Fibroblast of lung (primary cell): ENCODE measurements around the gene NPHP4. TPM values are rescaled to one million over a fixed set of nuclear protein-coding genes. Genes with fewer than 3 reads are reported as not detected.

Experiments used
- DNase-seq, 2 donors: peaks; one replicate each; pipeline versions ENCODE4 v3.0.0 to v3.0.0-alpha.2; 2010; ENCODE audit warnings: low read depth in 2 of 2
- H2AFZ ChIP-seq: 2 replicates; pipeline ENCODE4 v1.5.1; 2012; ENCODE audit warnings: low read length, control low read depth, inconsistent platforms
- H3K27ac ChIP-seq: 2 replicates; pipeline ENCODE4 v1.5.1; 2011; ENCODE audit warnings: low read length, control low read depth; ENCODE audit not compliant: insufficient read depth
- H3K27me3 ChIP-seq: 2 replicates; pipeline ENCODE4 v1.5.1; 2011; ENCODE audit warnings: mild to moderate bottlenecking, low read length; ENCODE audit not compliant: control insufficient read depth, insufficient read depth
- H3K36me3 ChIP-seq: 2 replicates; pipeline ENCODE4 v1.5.1; 2011; ENCODE audit warnings: low read length; ENCODE audit not compliant: control insufficient read depth, insufficient read depth
- H3K4me1 ChIP-seq: 2 replicates; pipeline ENCODE4 v1.5.1; 2011; ENCODE audit warnings: low read length; ENCODE audit not compliant: control insufficient read depth, insufficient read depth; ENCODE audit errors: extremely low read depth
- H3K4me2 ChIP-seq: 2 replicates; pipeline ENCODE4 v1.5.1; 2011; ENCODE audit warnings: low read length, control low read depth; ENCODE audit not compliant: insufficient read depth; ENCODE audit errors: extremely low read depth
- H3K4me3 ChIP-seq, 4 experiments: fragments of 200-600 bp in 1 of 4; sonication (generic) in 1 of 4; replicated peaks in 1 of 4; 2 replicates each; pipeline ENCODE4 v1.5.1; 2011 to 2016; ENCODE audit warnings: low read length in 4 of 4, low read depth in 3 of 4, mild to moderate bottlenecking in 3 of 4, control low read depth in 2 of 4, inconsistent platforms in 1 of 4, mixed read lengths in 1 of 4; ENCODE audit not compliant: insufficient read depth in 1 of 4; ENCODE audit errors: control extremely low read depth in 1 of 4
- H3K79me2 ChIP-seq: 2 replicates; pipeline ENCODE4 v1.5.1; 2012; ENCODE audit warnings: mild to moderate bottlenecking, low read length, inconsistent platforms; ENCODE audit not compliant: control insufficient read depth, insufficient read depth
- H3K9ac ChIP-seq: 2 replicates; pipeline ENCODE4 v1.5.1; 2011; ENCODE audit warnings: mild to moderate bottlenecking, low read length, control low read depth; ENCODE audit not compliant: insufficient read depth
- H3K9me3 ChIP-seq: 2 replicates; pipeline ENCODE4 v1.5.1; 2012; ENCODE audit warnings: low read depth, low read length; ENCODE audit not compliant: control insufficient read depth, insufficient read depth
- H4K20me1 ChIP-seq: 2 replicates; pipeline ENCODE4 v1.5.1; 2011; ENCODE audit warnings: low read length; ENCODE audit not compliant: control insufficient read depth, insufficient read depth; ENCODE audit errors: extremely low read depth
- EZH2 ChIP-seq: IDR thresholded peaks from 2 replicates; pipeline ENCODE4 v1.5.1; 2012; ENCODE audit warnings: low read length, control low read depth, mild to moderate bottlenecking; ENCODE audit errors: missing control alignments
- polyA plus RNA-seq, 2 donors: library from polyadenylated mRNA; depleted of rRNA in 1 of 2; stranded (reverse) in 1 of 2; unstranded in 1 of 2; fragments of >200 nt; gene quantifications; 2 replicates each; pipeline ENCODE4 v1.2.1, GENCODE V29; 2011 to 2012; ENCODE audit warnings: missing spikeins in 1 of 2
- total RNA-seq: library from RNA; depleted of rRNA; stranded (reverse); fragments of >200 nt; gene quantifications from 2 replicates; pipeline ENCODE4 v1.2.1, GENCODE V29; 2014
- TF ChIP-seq, protein P1 (sequence below), 2 donors: IDR thresholded peaks in 1 of 2; conservative IDR thresholded peaks in 1 of 2; 1 replicate in 1 of 2; 2 replicates in 1 of 2; pipeline ENCODE4 v1.5.1; 2011 to 2012; ENCODE audit warnings: low read length in 2 of 2, control low read depth in 1 of 2, inconsistent platforms in 1 of 2, low read depth in 1 of 2, mild to moderate bottlenecking in 1 of 2

The NPHP4 gene
- total and polyA plus RNA-seq, 2 donors (not counting 1 experiment from before 2014, with no cell fraction given), result 1.5 to 4.0 TPM

DNA sequence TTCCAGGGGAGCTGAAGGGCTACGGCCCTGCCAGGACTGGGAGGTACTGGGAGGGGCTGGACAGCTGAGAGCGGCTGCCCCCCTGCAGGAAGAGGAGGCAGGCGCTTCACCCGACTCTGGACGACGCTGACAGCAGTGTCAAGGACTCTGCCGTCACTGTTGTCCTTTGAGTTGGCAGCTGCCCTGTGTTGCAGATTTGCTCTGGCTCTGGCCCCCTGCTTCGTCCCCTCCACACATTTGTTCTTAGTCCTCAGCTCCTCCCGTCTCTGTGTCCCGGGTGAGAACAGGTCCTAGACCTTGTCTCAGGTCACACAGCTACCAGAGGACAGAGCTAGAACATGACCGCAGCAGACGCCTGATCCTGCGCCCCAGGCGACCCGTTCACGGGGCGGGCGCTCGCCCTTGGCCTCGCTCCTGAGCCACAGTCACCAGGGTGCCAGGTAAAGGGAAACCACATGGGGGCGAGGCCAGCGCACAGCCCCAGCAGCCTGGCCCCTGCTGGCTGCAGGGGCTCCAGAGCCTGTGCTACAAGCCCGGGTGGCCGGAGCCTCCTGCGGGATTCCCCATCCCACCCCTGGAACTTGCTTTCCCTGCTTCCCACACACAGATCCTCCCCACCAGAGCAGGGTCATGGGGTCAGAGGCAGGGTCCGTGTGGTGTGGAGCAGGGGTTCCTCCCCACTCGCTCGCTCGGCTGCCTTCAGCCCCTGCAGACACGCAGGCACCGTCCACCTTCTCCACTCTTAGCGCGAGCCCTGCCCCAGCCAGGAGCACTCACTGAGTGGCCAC lies 10.7 kb upstream of the NPHP4 start:
- Histone ChIP-seq H3K79me2 (no peaks in the 10 kb centered on the region), H3K27me3 (no peaks in the 10 kb centered on the region), H3K27ac (no peak overlapping the region), H3K9me3 (no peaks in the 10 kb centered on the region), H3K9ac (no peak overlapping the region), H3K4me2 (no peak overlapping the region), H2AFZ (no peak overlapping the region), H3K4me1 (no peaks in the 10 kb centered on the region), H3K36me3 (no peaks in the 10 kb centered on the region), H3K4me3 (no peak overlapping the region), H4K20me1 (no peaks in the 10 kb centered on the region)
- DNase-seq, result no peak
- TF ChIP-seq EZH2, result no peak
- TF ChIP-seq, protein P1, sequence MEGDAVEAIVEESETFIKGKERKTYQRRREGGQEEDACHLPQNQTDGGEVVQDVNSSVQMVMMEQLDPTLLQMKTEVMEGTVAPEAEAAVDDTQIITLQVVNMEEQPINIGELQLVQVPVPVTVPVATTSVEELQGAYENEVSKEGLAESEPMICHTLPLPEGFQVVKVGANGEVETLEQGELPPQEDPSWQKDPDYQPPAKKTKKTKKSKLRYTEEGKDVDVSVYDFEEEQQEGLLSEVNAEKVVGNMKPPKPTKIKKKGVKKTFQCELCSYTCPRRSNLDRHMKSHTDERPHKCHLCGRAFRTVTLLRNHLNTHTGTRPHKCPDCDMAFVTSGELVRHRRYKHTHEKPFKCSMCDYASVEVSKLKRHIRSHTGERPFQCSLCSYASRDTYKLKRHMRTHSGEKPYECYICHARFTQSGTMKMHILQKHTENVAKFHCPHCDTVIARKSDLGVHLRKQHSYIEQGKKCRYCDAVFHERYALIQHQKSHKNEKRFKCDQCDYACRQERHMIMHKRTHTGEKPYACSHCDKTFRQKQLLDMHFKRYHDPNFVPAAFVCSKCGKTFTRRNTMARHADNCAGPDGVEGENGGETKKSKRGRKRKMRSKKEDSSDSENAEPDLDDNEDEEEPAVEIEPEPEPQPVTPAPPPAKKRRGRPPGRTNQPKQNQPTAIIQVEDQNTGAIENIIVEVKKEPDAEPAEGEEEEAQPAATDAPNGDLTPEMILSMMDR (conservative IDR thresholded peaks at IDR 0.05 in 1 of 2, IDR thresholded peaks at IDR 0.05 in 1 of 2; ENCODE audit: low read depth in 1 of 2, low read length in 2 of 2), result no peak

DNA sequence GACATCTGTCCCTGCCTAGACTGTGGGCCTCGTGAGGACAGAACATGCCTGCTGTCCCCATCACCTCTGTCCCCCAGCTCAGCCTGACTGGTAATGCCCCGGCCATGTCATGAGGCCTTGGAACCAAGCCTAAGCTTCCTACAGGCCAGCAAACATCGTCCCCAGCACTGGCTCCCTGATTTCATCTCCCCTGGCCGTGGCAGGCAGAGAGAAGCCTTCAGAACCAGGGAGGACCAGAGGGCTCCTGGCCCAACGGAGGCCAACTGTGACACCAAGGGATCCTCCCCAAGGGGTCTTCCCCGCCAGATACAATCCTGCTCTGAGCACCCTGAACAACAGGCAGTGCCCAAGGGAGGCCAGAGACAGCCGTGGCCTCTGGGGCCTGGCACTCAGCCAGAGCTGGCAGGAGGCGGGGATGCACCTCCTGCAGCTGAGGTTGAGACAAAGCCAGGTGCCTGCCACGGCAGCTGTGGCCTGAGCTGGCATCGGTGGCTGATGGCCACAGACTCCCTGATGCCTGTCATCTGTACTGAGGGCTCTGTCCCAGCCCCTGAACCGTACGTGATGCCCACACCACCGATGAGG lies 9.9 kb upstream of the NPHP4 start:
- no peak for TF ChIP-seq EZH2
- TF ChIP-seq, protein P1 (conservative IDR thresholded peaks at IDR 0.05 in 1 of 2, IDR thresholded peaks at IDR 0.05 in 1 of 2; ENCODE audit: low read depth in 1 of 2, low read length in 2 of 2), result no peak
- Histone ChIP-seq H3K9ac (no peak overlapping the region), H3K4me3 (no peak overlapping the region), H3K79me2 (no peaks in the 10 kb centered on the region), H3K4me2 (no peak overlapping the region), H2AFZ (no peak overlapping the region), H3K9me3 (no peaks in the 10 kb centered on the region), H3K36me3 (no peaks in the 10 kb centered on the region), H3K27ac (no peak overlapping the region), H4K20me1 (no peaks in the 10 kb centered on the region), H3K27me3 (no peaks in the 10 kb centered on the region), H3K4me1 (no peaks in the 10 kb centered on the region)
- DNase-seq, result no peak

DNA sequence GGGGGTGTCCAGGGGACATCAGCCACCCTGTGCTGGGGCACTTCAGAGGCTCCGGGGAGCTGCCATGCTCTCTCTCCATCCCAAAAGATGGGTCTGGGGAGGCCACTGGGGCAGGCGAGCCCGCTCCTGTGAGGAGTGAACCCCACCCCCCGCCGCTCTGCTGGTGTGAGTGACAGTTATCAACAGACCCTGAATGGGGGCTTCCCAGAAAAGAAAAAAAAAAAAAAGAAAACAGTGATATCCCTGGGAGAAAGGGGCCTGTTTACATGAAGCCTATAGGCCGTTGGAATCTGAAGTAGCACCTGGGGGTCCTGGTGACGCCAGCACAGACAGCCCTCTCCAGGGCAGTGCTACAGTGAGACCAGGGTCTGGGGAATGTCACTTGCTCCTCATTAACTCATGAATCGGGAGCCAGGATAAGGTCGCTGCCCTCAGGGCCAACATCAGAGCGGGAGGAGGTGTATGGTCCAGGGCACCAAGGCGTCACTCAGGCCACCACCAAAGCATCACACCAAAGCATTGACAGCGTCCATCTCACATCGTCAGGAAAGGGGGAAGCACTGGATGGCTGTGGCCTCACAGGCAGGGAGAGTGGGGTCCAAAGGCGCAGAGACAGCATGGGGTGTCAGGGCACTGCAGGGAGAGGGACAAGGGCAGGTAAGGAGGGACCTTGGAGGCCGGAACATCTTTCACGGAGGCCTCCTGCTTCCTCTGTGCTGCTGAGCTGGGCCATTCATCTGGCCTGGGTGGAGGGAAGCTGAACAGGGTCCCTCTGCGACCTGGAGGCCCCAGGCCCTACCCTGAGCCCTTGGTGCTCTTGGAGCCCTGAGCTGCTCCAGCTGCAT lies 8.4 kb upstream of the NPHP4 start:
- H3K79me2 ChIP-seq, result no peaks in the 10 kb centered on the region
- no peak for DNase-seq
- H3K4me3 ChIP-seq, result no peak overlapping the region
- no peak overlapping the region for H3K9ac ChIP-seq
- no peaks in the 10 kb centered on the region for H4K20me1 ChIP-seq
- H3K36me3 ChIP-seq, result no peaks in the 10 kb centered on the region
- H3K27ac ChIP-seq, result no peak overlapping the region
- H3K27me3 ChIP-seq, result no peaks in the 10 kb centered on the region
- H3K4me1 ChIP-seq, result no peaks in the 10 kb centered on the region
- TF ChIP-seq, protein P1 (conservative IDR thresholded peaks at IDR 0.05 in 1 of 2, IDR thresholded peaks at IDR 0.05 in 1 of 2; ENCODE audit: low read depth in 1 of 2, low read length in 2 of 2), result no peak
- no peak for TF ChIP-seq EZH2
- H3K4me2 ChIP-seq, result no peak overlapping the region
- H2AFZ ChIP-seq, result no peak overlapping the region
- H3K9me3 ChIP-seq, result no peaks in the 10 kb centered on the region
